Fibroblast of peridontal ligament (primary cell): Measurements from ENCODE around the gene ATXN7L1.
A peak's percentile ranks its signal among the peaks of the same experiment; 100 is the strongest.

Source experiments
- DNase-seq: peaks from one replicate; pipeline ENCODE4 v3.0.0-alpha.2; 2010; ENCODE audit errors: extremely low read depth

ATXN7L1 gene

DNA sequence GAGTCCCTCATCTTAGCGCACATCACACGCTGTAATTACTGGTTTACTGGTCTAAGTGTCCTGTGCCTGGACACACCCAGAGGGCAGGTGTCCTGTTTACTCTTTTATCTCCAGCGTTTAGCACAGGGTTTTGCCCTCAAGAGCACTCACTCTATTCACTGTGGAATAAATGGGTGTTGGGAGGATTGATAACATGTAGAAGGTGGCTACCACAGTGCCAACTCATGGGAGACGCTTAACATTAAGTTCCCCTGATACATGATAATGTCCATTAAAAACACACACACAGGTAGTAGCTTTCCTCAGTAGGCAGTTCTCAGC, 199.0 kb downstream of the ATXN7L1 start:
- DNase-seq = no peak

DNA sequence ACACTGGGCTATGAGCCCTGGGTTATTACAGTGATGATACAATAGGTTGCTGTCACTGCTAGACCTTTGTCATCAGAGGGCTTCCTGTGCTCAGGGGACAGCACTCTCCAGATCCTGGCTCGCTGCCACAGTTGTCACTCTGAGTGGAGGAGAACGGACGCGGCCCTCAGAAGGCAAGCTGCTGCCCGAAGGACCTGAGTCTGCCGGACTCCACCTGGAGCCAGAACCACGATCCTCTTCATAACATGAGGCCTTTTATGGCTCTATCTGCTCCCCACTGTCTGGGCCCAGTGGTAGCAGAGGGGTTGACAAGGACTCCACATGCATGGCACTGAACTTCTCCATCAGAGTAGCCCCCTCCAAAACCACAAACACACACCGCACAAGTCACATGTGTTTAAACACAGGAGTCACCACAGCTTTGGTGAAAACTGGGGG, 200.4 kb downstream of the ATXN7L1 start:
- no peak for DNase-seq

- no peak for DNase-seq
These were observed 202.0 kb downstream of the ATXN7L1 start for GRCh38 chr7:105674200-105674920.

DNA sequence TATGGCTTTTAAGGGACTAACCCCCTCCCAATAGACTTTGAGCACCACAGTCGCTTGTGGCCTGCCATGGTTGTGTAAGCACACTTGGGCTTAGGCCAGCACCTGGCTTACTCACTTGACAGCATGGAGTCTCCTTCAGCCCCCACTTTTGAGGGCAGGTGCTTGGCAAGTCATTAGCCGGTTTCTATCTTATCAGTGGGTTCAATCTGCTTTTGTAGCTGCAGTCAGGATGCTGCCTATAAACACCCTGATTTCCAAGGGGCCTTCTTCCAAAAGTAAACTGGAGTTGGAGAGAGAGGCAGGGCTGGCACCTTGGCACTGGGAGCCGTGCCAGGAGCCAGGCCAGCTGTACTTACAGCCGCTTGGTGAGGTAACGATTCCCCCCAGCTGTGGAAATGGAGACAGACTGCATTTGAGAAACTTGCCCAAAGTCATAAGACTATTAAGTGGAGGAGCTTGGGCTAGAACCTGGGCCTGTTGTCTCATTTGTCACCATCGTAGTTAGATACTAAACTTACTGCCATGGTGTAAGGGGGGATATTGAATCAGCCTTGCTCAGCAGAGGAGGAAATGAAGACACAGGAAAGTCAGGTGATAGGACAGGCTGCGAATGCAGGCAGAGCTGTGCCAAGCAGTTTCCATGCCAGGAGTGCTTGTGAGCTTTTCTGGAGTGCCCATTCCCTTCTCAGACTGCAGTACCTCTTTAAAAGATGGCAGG, 202.9 kb downstream of the ATXN7L1 start:
- no peak for DNase-seq

DNA sequence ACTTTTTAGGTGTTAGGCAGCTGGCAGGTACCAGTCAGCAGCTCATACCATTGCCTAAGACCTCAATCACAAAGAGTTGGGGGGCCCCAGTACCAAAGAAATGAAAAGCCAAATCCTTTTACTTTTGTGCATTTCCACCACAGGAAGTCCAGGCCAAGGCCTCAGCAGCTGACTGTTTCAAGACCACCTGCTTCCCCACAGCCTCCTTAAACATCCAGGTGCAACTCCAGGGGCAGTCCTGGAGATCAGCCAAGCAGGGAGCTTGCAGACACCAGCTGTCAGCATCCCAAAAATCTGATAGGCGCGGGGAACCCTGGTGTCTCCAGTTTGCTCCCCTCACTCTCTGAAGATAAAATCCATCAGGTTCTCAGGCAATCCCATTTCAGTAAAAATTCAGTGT, 203.6 kb downstream of the ATXN7L1 start:
- DNase-seq = no peak

DNA sequence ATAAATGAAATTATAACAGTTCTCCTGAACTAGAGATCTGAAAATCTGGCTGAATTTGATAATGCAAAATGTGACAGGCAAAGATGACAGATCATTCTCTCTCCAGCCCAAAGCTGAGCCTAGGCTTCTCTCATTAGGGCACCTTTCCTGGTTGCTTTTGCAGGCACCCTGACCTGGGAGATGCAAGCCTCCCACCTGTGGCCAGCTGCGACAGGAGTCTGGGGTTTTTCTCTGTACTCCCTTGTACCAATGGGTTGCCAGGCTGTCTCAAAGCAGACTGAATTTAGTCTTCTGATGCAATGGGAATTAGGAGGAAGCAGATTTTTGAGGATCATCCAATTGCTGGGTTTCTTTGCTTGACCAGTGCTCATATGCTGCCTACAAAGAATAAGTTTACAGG, 210.1 kb downstream of the ATXN7L1 start:
- DNase-seq = no peak

- DNase-seq = no peak
These were observed 210.7 kb downstream of the ATXN7L1 start for GRCh38 chr7:105665684-105666083.

GRCh38 chr7:105664816-105665525, 211.4 kb downstream of the ATXN7L1 start:
- DNase-seq = no peak

DNA sequence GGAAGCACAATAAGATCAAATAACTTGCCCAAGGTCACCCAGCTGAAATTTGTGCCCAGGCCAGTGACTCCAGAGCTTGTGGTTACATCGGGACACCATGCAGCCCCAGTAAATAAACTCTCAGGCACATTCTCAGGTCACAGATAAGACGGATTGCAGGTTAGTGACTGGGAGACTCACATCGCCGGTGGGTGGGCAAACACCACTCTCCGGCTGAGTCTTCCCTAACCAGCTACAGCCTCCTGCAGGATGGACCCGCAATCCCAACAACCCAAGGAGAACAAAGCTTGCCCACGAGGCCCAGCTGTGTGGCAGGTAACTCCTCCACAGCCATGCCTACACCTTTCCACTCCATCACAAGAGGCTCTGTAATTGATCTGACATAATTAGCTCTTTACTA, 213.4 kb downstream of the ATXN7L1 start:
- no peak for DNase-seq

GRCh38 chr7:105661625-105662024, 214.8 kb downstream of the ATXN7L1 start:
- no peak for DNase-seq

DNA sequence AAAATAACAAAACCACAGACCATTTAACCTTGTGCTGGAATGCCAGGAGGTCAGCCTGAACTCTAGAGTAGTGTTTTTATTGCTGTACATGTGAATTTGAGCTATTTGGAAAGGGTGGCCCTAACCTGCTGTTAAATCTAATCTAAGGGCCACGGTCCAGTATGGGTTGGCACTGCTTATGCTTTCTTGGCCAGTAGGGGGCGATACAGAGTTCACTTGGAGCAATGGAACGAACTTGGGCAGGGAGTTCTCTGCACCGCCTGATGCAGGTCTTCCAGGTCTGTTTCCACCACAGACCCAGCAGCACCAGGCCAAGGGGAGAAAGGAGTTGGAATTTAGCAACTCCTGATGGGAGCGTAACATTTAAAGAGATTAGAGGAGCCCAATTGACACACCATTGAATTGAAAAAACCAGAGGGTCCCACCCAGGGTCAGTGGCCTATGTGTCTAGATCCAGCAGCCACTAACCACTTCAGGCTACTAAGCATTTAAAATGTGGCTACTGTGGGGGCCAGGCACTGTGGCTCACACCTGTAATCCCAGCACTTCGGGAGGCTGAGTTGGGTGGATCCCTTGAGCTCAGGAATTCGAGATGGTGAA, 219.4 kb downstream of the ATXN7L1 start:
- DNase-seq = peak; percentile 16

DNA sequence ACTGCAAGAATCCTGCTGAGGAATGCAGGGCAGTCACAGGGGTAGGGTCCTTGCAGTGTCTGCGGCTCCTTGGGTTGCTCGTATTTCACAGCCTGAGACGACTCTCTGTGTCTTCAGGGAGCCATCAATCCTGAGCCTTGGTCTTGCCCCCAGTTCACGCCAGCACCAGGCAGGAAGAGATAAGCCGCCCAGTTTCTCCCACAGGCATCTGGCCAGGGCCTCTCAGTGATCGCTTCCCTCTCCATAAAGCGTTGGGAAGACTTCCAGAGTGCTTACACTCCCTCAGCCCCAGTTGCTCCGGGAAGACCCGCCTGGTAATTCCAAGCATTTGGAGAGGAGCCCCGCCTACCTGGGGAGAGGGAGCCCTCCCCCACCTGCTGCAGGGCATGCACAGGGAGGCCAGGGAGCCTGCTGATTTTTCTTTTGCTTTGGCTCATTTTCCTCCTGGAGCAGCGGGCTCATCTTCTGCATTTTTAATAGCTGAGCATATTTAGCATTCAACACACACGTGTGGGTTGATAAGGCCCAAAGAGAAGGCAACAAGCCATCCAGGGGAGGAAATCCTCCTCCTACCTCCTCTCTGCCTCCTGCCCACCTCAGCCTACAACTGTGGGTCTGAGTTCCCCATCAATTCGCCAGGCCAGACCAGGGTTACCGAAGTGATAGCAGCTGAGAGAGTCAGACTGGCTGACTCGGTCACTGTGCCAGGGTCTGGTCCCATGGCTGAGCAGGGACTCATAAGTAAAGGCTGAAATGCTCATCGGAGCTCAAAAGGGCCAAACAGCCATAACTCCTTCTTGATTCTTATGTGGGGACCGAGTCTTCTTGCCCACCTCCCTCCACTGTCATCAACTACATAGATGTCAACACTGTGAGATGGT, 220.7 kb downstream of the ATXN7L1 start:
- DNase-seq = no peak

DNA sequence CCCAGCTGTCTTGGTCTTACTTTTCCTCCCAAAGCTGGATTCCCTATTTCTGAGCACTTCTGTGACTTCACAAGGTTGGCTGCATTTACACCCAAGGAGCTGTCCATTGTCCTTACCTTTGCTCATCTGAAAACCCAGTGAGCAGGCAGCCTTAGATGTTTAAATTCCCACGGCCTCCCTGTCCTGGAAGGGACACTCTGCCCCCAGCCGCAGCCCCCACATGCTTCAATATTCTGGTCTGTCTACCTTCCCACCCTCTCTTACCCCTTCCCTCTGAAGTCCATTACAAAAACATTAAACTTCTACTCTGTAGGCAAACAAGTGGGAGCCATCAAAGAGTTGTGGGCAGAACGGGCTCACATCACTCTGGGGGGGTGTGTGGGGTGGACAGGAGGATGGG, 221.3 kb downstream of the ATXN7L1 start:
- peak; percentile 48 for DNase-seq

- DNase-seq = no peak
These were observed 222.2 kb downstream of the ATXN7L1 start for GRCh38 chr7:105654095-105654686.

GRCh38 chr7:105653441-105654005, 222.9 kb downstream of the ATXN7L1 start:
- DNase-seq = no peak

- peak; percentile 78 for DNase-seq
These were observed 223.9 kb downstream of the ATXN7L1 start for GRCh38 chr7:105652359-105652993.

DNA sequence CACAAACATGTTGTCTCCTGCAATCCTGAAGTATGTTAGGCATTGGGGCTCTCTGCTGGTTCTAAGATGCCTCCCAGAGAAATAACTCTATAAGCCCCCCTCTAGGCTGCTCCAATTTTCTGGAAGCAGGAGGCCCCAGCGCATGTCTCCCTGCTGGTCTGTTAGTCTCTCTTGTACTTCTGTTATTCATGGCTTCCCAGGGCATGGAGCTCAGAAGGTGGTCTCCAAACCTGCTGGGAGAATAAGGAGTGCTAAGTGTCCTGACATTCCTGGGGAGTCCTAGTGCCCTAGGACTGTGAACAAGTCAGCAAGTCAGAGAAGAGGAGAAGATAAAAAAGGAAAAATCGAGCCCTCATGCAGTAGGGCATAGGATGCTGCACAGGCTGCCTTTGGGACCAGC, 224.6 kb downstream of the ATXN7L1 start:
- no peak for DNase-seq

DNA sequence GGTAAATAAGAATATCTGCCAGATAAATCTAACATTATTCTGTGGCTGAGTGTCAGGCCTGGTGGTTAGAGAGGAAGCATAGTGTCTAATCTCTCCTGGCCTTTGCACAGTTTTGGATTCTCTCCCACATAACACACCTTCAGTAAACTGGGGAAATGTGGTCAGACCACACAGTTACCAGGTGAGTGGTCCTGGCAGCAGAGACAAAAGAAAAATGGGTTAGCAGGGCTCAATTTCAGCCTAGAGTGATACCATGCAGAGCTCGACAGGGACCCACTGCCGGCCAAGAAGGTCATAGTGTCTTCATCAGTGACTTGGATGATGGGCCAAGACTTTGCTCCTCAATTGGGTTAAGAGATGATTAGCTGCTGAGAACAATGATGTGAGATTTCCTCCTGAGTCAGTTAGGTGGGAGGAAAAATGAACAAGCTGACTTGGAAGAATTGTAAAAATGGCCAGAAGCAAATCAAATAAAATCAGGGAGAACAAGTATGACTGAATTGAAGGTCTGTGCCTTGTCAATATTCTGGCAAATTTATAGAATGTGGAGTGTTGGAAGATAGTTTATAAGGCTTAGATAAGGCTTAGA, 225.9 kb downstream of the ATXN7L1 start:
- no peak for DNase-seq

DNA sequence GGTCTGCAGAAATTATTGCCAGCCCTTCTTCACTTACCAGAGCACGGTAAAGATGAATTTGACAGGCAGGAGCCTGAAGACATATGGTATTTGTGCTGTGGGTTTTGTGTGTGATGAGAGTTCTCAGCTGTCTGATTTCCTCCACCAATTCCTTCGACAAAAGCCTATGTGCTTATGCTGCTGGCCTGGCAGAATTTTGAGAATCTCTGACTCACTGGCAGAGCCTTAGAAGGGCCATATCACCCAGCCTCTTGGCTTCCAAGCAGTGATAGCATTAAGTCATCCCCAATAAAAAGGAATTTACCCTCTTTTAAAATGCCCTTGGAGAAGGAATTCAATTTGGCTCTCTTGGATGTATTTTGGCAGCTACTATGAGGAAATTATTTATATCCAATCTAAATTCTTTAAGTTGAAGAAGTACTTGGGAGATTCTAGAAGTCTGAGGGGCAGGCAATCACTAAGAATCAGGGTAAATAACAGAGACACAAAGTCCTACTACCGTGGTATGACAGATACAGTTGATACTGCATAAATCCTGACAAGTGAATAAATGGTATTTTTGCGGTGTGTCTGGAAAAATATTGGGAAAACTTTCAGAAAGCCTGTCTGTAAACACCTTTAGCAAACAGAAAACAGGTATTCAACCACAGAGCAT, 226.5 kb downstream of the ATXN7L1 start:
- DNase-seq = peak; percentile 87
